IPS DF 4.7 (cell line): Measurements from ENCODE around the gene COL5A1.

Experiments
- DNase-seq: peaks from one replicate; pipeline ENCODE4 v3.0.0-alpha.2; 2013; ENCODE audit warnings: low spot score; ENCODE audit errors: extremely low read depth

Gene COL5A1

GRCh38 chr9:134870746-134871662 lies 229.4 kb downstream of the COL5A1 start:
- DNase-seq = no peak

GRCh38 chr9:134871697-134872340 lies 230.2 kb downstream of the COL5A1 start:
- DNase-seq = no peak

- DNase-seq = no peak
Measured at GRCh38 chr9:134872482-134873231, 231.1 kb downstream of the COL5A1 start.

GRCh38 chr9:134875371-134875770 lies 233.8 kb downstream of the COL5A1 start:
- no peak for DNase-seq

GRCh38 chr9:134877541-134877940 lies 235.9 kb downstream of the COL5A1 start:
- no peak for DNase-seq

- no peak for DNase-seq
Measured at GRCh38 chr9:134879664-134880483, 238.3 kb downstream of the COL5A1 start.

- DNase-seq = no peak
Measured at GRCh38 chr9:134880484-134881312, 239.1 kb downstream of the COL5A1 start, which contains the start of gene FCN2. TSS of gene FCN2 (plus strand) at chr9:134880810. CDS start at chr9:134880822, 12 bp downstream.

GRCh38 chr9:134881313-134881670 lies 239.7 kb downstream of the COL5A1 start:
- DNase-seq = no peak

- no peak for DNase-seq
Measured at GRCh38 chr9:134882204-134882785, 240.7 kb downstream of the COL5A1 start.

GRCh38 chr9:134883040-134883782 lies 241.6 kb downstream of the COL5A1 start:
- DNase-seq = no peak

- DNase-seq = no peak
Measured at GRCh38 chr9:134884492-134884891, 242.9 kb downstream of the COL5A1 start.

- no peak for DNase-seq
Measured at GRCh38 chr9:134885001-134885678, 243.5 kb downstream of the COL5A1 start.

- no peak for DNase-seq
Measured at GRCh38 chr9:134885679-134886412, 244.2 kb downstream of the COL5A1 start.

GRCh38 chr9:134886413-134886913 lies 244.9 kb downstream of the COL5A1 start:
- DNase-seq = no peak

GRCh38 chr9:134887219-134887618 lies 245.6 kb downstream of the COL5A1 start:
- DNase-seq = no peak

- no peak for DNase-seq
Measured at GRCh38 chr9:134887686-134888602, 246.3 kb downstream of the COL5A1 start.
